Hepatocyte (in vitro differentiated cells): ENCODE data around the gene METTL25. TPM values are rescaled to one million over a fixed set of nuclear protein-coding genes. Genes with fewer than 3 reads are reported as not detected.

ENCODE experiments used
- DNase-seq: peaks from one replicate; pipeline ENCODE4 v3.0.0-alpha.2; 2016; ENCODE audit warnings: low spot score
- H2AFZ ChIP-seq: fragments of 200-600 bp; sonication (generic); 2 replicates; pipeline ENCODE4 v1.6.0; 2016; ENCODE audit warnings: antibody characterized with exemption, mild to moderate bottlenecking
- H3K27ac ChIP-seq: fragments of 200-600 bp; sonication (generic); 2 replicates; pipeline ENCODE4 v1.5.1; 2016; ENCODE audit warnings: mild to moderate bottlenecking
- H3K27me3 ChIP-seq: fragments of 200-600 bp; sonication (generic); 2 replicates; pipeline ENCODE4 v1.6.1; 2016
- H3K36me3 ChIP-seq: fragments of 200-600 bp; sonication (generic); replicated peaks from 2 replicates; pipeline ENCODE4 v1.5.1; 2016; ENCODE audit warnings: low read depth; ENCODE audit not compliant: insufficient read depth
- H3K4me1 ChIP-seq: fragments of 200-600 bp; sonication (generic); 2 replicates; pipeline ENCODE4 v1.5.1; 2016; ENCODE audit warnings: mild to moderate bottlenecking, moderate library complexity; ENCODE audit not compliant: insufficient read depth
- H3K4me2 ChIP-seq: fragments of 200-600 bp; sonication (generic); 2 replicates; pipeline ENCODE4 v1.6.0; 2016
- H3K4me3 ChIP-seq: fragments of 200-600 bp; sonication (generic); 2 replicates; pipeline ENCODE4 v1.5.1; 2016; ENCODE audit warnings: mild to moderate bottlenecking
- H3K79me2 ChIP-seq: fragments of 200-600 bp; sonication (generic); 2 replicates; pipeline ENCODE4 v1.6.0; 2017; ENCODE audit warnings: mild to moderate bottlenecking
- H3K9me2 ChIP-seq: fragments of 200-600 bp; sonication (generic); replicated peaks from 2 replicates; pipeline ENCODE4 v1.6.0; 2017; ENCODE audit warnings: mild to moderate bottlenecking; ENCODE audit not compliant: insufficient read depth
- H3K9me3 ChIP-seq: fragments of 200-600 bp; sonication (generic); 2 replicates; pipeline ENCODE4 v1.5.1; 2016; ENCODE audit warnings: low read depth, mild to moderate bottlenecking
- H4K20me1 ChIP-seq: fragments of 200-600 bp; sonication (generic); 2 replicates; pipeline ENCODE4 v1.6.0; 2016; ENCODE audit warnings: mild to moderate bottlenecking; ENCODE audit not compliant: insufficient read depth, poor library complexity, severe bottlenecking
- CTCF ChIP-seq: fragments of 200-600 bp; sonication (generic); IDR thresholded peaks from 2 replicates; pipeline ENCODE4 v1.5.1; 2016; ENCODE audit warnings: antibody characterized with exemption, mild to moderate bottlenecking; ENCODE audit not compliant: poor library complexity
- EZH2 ChIP-seq: fragments of 200-600 bp; sonication (generic); IDR thresholded peaks from 2 replicates; pipeline ENCODE4 v1.6.1; 2016; ENCODE audit warnings: antibody characterized with exemption, mild to moderate bottlenecking, borderline replicate concordance
- EZH2phosphoT487 ChIP-seq: fragments of 200-600 bp; sonication (generic); IDR thresholded peaks from one replicate; pipeline ENCODE4 v1.6.1; 2018; ENCODE audit warnings: antibody characterized with exemption, mild to moderate bottlenecking, low read depth, moderate library complexity; ENCODE audit not compliant: unreplicated experiment, severe bottlenecking
- WGBS: methylation state at CpG from one replicate; pipeline ENCODE4 v1.1.6; 2016; ENCODE audit warnings: low lambda C conversion rate; ENCODE audit errors: missing lambda C conversion rate; 5-methylcytosine and 5-hydroxymethylcytosine counted together
- polyA plus RNA-seq: library from polyadenylated mRNA; unstranded; fragments of >200 nt; fragmentation: Nextera tagmentation; extraction: Ambion mirVana; gene quantifications from 2 replicates; pipeline ENCODE4 v1.2.1, GENCODE V29; 2016
- total RNA-seq: library from RNA; depleted of rRNA; stranded (reverse); fragments of >200 nt; gene quantifications from 2 replicates; pipeline ENCODE4 v1.2.3, GENCODE V29; 2014

METTL25 gene
- total and polyA plus RNA-seq, 2 experiments from 2014 or later: 9.9 to 21.9 TPM

- no peak for DNase-seq
- H3K27me3 ChIP-seq: no peaks in the 10 kb centered on the region
- no peak overlapping the region for H3K4me2 ChIP-seq
- TF ChIP-seq CTCF (no peak), EZH2phosphoT487 (no peak), EZH2 (no peak)
- no peak overlapping the region for H3K4me3 ChIP-seq
- H4K20me1 ChIP-seq: no peaks in the 10 kb centered on the region
- H3K36me3 ChIP-seq: no peaks in the 10 kb centered on the region
- peaks cover 6% of the 10 kb centered on the region for H3K4me1 ChIP-seq
- no peak overlapping the region for H3K27ac ChIP-seq
- peaks cover 46% of the 10 kb centered on the region for H3K79me2 ChIP-seq
- 96% methylated on average over 4 of the region's 4 CpGs for WGBS
- no peak overlapping the region for H2AFZ ChIP-seq
- no peaks in the 10 kb centered on the region for H3K9me2 ChIP-seq
- no peaks in the 10 kb centered on the region for H3K9me3 ChIP-seq
These were observed 5.7 kb downstream of the METTL25 start for GRCh38 chr12:82363990-82364389.

DNA sequence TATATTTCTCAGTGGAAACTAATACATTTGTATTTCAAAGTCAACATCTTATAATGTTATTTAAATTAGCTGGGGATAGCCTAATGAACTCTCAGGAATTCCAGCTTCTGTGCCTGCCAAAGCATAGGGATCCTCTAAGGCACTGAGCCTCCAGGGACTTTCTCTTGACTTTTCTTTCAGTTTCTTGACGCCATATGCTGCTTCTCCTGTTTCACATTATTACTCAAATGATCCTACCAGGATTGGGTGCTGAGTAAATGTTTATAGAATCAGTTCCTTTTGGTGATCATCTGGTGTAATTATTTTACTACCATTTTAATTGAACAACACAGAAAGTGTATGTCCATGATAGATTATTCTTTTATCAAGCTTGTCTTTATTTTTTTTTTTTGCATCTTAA is 7.9 kb downstream of the METTL25 start:
- Histone ChIP-seq H3K9me2 (no peaks in the 10 kb centered on the region), H3K36me3 (no peaks in the 10 kb centered on the region), H3K4me3 (no peak overlapping the region), H3K79me2 (peaks cover 31% of the 10 kb centered on the region), H2AFZ (no peak overlapping the region), H3K4me2 (no peak overlapping the region), H3K9me3 (no peaks in the 10 kb centered on the region), H3K27me3 (no peaks in the 10 kb centered on the region), H3K27ac (no peak overlapping the region), H4K20me1 (no peaks in the 10 kb centered on the region), H3K4me1 (no peaks in the 10 kb centered on the region)
- 55% methylated on average over 1 of the region's 1 CpG for WGBS
- no peak for TF ChIP-seq CTCF
- TF ChIP-seq EZH2: no peak
- TF ChIP-seq EZH2phosphoT487: no peak
- DNase-seq: no peak

- H3K4me2 ChIP-seq: no peak overlapping the region
- no peak overlapping the region for H2AFZ ChIP-seq
- H3K27me3 ChIP-seq: no peaks in the 10 kb centered on the region
- H4K20me1 ChIP-seq: no peaks in the 10 kb centered on the region
- H3K9me3 ChIP-seq: no peaks in the 10 kb centered on the region
- no peak overlapping the region for H3K27ac ChIP-seq
- no peak overlapping the region for H3K4me3 ChIP-seq
- 96% methylated on average over 2 of the region's 2 CpGs for WGBS
- DNase-seq: no peak
- H3K9me2 ChIP-seq: no peaks in the 10 kb centered on the region
- H3K4me1 ChIP-seq: no peaks in the 10 kb centered on the region
- no peaks in the 10 kb centered on the region for H3K36me3 ChIP-seq
- TF ChIP-seq EZH2 (no peak), CTCF (no peak), EZH2phosphoT487 (no peak)
- H3K79me2 ChIP-seq: no peaks in the 10 kb centered on the region
These were observed 16.9 kb downstream of the METTL25 start for GRCh38 chr12:82375201-82375600.

DNA sequence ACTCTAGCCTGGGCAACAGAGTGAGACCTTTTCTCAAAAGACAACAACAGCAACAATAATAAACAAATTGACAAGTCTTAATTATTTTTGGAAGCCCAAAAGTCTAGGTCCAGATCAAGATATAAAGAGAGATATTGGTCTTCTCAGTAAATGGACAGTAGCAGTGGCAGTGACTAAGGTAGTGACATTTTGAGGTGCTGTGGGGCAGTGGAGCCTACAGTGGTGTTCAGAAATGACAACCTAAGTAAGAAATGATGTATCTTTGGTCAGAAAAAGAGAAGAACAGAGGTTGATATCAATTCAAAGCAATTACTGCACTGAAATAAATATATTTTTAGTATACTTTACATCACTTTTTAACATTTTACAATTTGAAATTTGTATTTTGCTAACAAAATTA is 20.7 kb downstream of the METTL25 start:
- Histone ChIP-seq H2AFZ (no peak overlapping the region), H3K4me3 (no peak overlapping the region), H3K9me2 (no peaks in the 10 kb centered on the region), H3K9me3 (no peaks in the 10 kb centered on the region), H3K27ac (no peak overlapping the region), H3K79me2 (no peaks in the 10 kb centered on the region), H3K36me3 (no peaks in the 10 kb centered on the region), H3K4me1 (no peaks in the 10 kb centered on the region), H3K27me3 (no peaks in the 10 kb centered on the region), H3K4me2 (no peak overlapping the region), H4K20me1 (no peaks in the 10 kb centered on the region)
- DNase-seq: no peak
- TF ChIP-seq EZH2phosphoT487 (no peak), CTCF (no peak), EZH2 (no peak)
